Adrenal gland (tissue), 5 donors: ENCODE measurements around the gene SORCS3.

Source experiments
- POLR2A ChIP-seq, 2 donors: fragments of 450-650 bp; IDR thresholded peaks; one replicate each; pipeline ENCODE4 v1.6.1; 2017; ENCODE audit warnings: antibody characterized with exemption in 2 of 2, mild to moderate bottlenecking in 2 of 2, moderate library complexity in 1 of 2
- TF ChIP-seq, protein P1 (sequence below), 6 experiments: fragments of 450-650 bp in 4 of 6; fragments of 200-600 bp in 2 of 6; sonication (generic) in 1 of 6; IDR thresholded peaks; 1 replicate in 5 of 6; 2 replicates in 1 of 6; pipeline versions ENCODE4 v1.5.1 to v1.8.0; 2016 to 2021; ENCODE audit warnings: antibody characterized with exemption in 6 of 6, mild to moderate bottlenecking in 2 of 6, moderate library complexity in 1 of 6
- donor health status: DM: no; HTN: no; CAD: no.

- TF ChIP-seq, protein P1, sequence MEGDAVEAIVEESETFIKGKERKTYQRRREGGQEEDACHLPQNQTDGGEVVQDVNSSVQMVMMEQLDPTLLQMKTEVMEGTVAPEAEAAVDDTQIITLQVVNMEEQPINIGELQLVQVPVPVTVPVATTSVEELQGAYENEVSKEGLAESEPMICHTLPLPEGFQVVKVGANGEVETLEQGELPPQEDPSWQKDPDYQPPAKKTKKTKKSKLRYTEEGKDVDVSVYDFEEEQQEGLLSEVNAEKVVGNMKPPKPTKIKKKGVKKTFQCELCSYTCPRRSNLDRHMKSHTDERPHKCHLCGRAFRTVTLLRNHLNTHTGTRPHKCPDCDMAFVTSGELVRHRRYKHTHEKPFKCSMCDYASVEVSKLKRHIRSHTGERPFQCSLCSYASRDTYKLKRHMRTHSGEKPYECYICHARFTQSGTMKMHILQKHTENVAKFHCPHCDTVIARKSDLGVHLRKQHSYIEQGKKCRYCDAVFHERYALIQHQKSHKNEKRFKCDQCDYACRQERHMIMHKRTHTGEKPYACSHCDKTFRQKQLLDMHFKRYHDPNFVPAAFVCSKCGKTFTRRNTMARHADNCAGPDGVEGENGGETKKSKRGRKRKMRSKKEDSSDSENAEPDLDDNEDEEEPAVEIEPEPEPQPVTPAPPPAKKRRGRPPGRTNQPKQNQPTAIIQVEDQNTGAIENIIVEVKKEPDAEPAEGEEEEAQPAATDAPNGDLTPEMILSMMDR (IDR thresholded peaks at IDR 0.05) = no peak
- no peak for TF ChIP-seq POLR2A (IDR thresholded peaks at IDR 0.05)
These were observed 234.5 kb downstream of the SORCS3 start for GRCh38 chr10:104875561-104875960.
